Liver (tissue), 9 donors: ENCODE data around the gene HSPG2. TPM values are rescaled to one million over a fixed set of nuclear protein-coding genes. Genes with fewer than 3 reads are reported as not detected.
"Not testable (repeated sequence)": the region's sequence is repeated elsewhere in the genome, so short reads cannot be mapped to it uniquely, and the experiment has no call there.

ENCODE experiments used
- DNase-seq: peaks from one replicate; pipeline ENCODE4 v3.0.0-alpha.2; 2017; ENCODE audit warnings: low spot score
- H3K27ac ChIP-seq, 2 donors: one replicate each; pipeline ENCODE4 v1.7.0; 2013; ENCODE audit warnings: inconsistent platforms in 2 of 2, low read length in 2 of 2, control low read depth in 1 of 2, low read depth in 1 of 2, mild to moderate bottlenecking in 1 of 2
- H3K27me3 ChIP-seq, 4 donors: one replicate each; pipeline versions ENCODE4 v1.6.1 to v1.7.0; 2013; ENCODE audit warnings: low read length in 3 of 4, inconsistent platforms in 1 of 4, mild to moderate bottlenecking in 1 of 4, moderate library complexity in 1 of 4; ENCODE audit not compliant: control insufficient read depth in 4 of 4, insufficient read depth in 4 of 4
- H3K36me3 ChIP-seq, 4 donors: one replicate each; pipeline versions ENCODE4 v1.6.1 to v1.7.0; 2013; ENCODE audit warnings: low read length in 3 of 4, mild to moderate bottlenecking in 3 of 4, low read depth in 1 of 4, moderate library complexity in 1 of 4; ENCODE audit not compliant: control insufficient read depth in 4 of 4, insufficient read depth in 3 of 4
- H3K4me1 ChIP-seq, 4 donors: one replicate each; pipeline versions ENCODE4 v1.6.1 to v1.7.0; 2013; ENCODE audit warnings: low read length in 3 of 4, mild to moderate bottlenecking in 3 of 4, moderate library complexity in 1 of 4; ENCODE audit not compliant: control insufficient read depth in 4 of 4, insufficient read depth in 4 of 4
- H3K4me3 ChIP-seq, 3 donors: one replicate each; pipeline versions ENCODE4 v1.6.1 to v1.7.0; 2013; ENCODE audit warnings: low read length in 3 of 3, control low read depth in 1 of 3, low read depth in 1 of 3, mild to moderate bottlenecking in 1 of 3
- H3K9ac ChIP-seq, 2 donors: one replicate each; pipeline ENCODE4 v1.7.0; 2013; ENCODE audit warnings: low read length in 2 of 2, mild to moderate bottlenecking in 2 of 2, moderate library complexity in 2 of 2, control low read depth in 1 of 2, low read depth in 1 of 2
- H3K9me3 ChIP-seq, 4 donors: one replicate each; pipeline versions ENCODE4 v1.6.1 to v1.7.0; 2013; ENCODE audit warnings: low read length in 3 of 4; ENCODE audit not compliant: control insufficient read depth in 4 of 4
- EGR1 ChIP-seq, 2 donors: IDR thresholded peaks; 2 replicates each; pipeline ENCODE4 v1.6.1; 2016 to 2018; ENCODE audit warnings: antibody characterized with exemption in 2 of 2, low read depth in 2 of 2
- FOXA1 ChIP-seq: IDR thresholded peaks from 2 replicates; pipeline ENCODE4 v1.6.1; 2016; ENCODE audit warnings: antibody characterized with exemption
- GABPA ChIP-seq, 2 donors: IDR thresholded peaks in 1 of 2; conservative IDR thresholded peaks in 1 of 2; 2 replicates each; pipeline ENCODE4 v1.6.1; 2016; ENCODE audit warnings: antibody characterized with exemption in 2 of 2, mild to moderate bottlenecking in 1 of 2, moderate library complexity in 1 of 2
- HNF4A ChIP-seq, 2 donors: conservative IDR thresholded peaks; 2 replicates each; pipeline ENCODE4 v1.6.1; 2016; ENCODE audit warnings: antibody characterized with exemption in 2 of 2, mild to moderate bottlenecking in 2 of 2
- HNF4G ChIP-seq: IDR thresholded peaks from 2 replicates; pipeline ENCODE4 v1.6.1; 2016; ENCODE audit warnings: antibody characterized with exemption
- JUND ChIP-seq, 2 donors: IDR thresholded peaks; 2 replicates each; pipeline ENCODE4 v1.6.1; 2016; ENCODE audit warnings: antibody characterized with exemption in 2 of 2
- MAX ChIP-seq: IDR thresholded peaks from 2 replicates; pipeline ENCODE4 v1.6.1; 2016; ENCODE audit warnings: antibody characterized with exemption
- NR2F2 ChIP-seq: IDR thresholded peaks from 2 replicates; pipeline ENCODE4 v1.6.1; 2016; ENCODE audit warnings: antibody characterized with exemption
- RAD21 ChIP-seq, 2 donors: IDR thresholded peaks; 2 replicates each; pipeline ENCODE4 v1.6.1; 2016; ENCODE audit warnings: antibody characterized with exemption in 2 of 2, mild to moderate bottlenecking in 2 of 2
- REST ChIP-seq: IDR thresholded peaks from 2 replicates; pipeline ENCODE4 v1.6.1; 2016; ENCODE audit warnings: antibody characterized with exemption, mild to moderate bottlenecking
- SP1 ChIP-seq: IDR thresholded peaks from 2 replicates; pipeline ENCODE4 v1.6.1; 2018; ENCODE audit warnings: antibody characterized with exemption, mild to moderate bottlenecking
- YY1 ChIP-seq: IDR thresholded peaks from 2 replicates; pipeline ENCODE4 v1.6.1; 2016; ENCODE audit warnings: antibody characterized with exemption, mild to moderate bottlenecking
- WGBS: extraction: QIAGEN DNeasy Blood & Tissue Kit; methylation state at CpG from one replicate; pipeline ENCODE4 v1.1.7; 2013; 5-methylcytosine and 5-hydroxymethylcytosine counted together
- polyA plus RNA-seq, 2 donors: library from polyadenylated mRNA; stranded (reverse) in 1 of 2; unstranded in 1 of 2; fragments of 200-250 nt in 1 of 2; fragments of >200 nt in 1 of 2; fragmentation: Nextera tagmentation in 1 of 2; extraction: Ambion mirVana in 1 of 2; gene quantifications; one replicate each; pipeline versions ENCODE4 v1.2.1 to v1.2.3, GENCODE V29; 2013 to 2015
- total RNA-seq, 2 donors: library from RNA; depleted of rRNA; stranded (reverse); fragments of >200 nt; gene quantifications; one replicate each; pipeline ENCODE4 v1.2.3, GENCODE V29; 2014
- TF ChIP-seq, protein P1 (sequence below): IDR thresholded peaks from 2 replicates; pipeline ENCODE4 v1.6.1; 2016; ENCODE audit warnings: antibody characterized with exemption
- TF ChIP-seq, protein P2 (sequence below): fragments of 150-350 bp; IDR thresholded peaks from 2 replicates; pipeline ENCODE4 v1.5.1; 2017; ENCODE audit warnings: improper control_type of control experiment, low read depth, low read length; ENCODE audit not compliant: missing input control
- donor health status: healthy.
- donor health status: healthy.
- donor health status: healthy.
- donor health status: healthy.
- donor health status: healthy.

The HSPG2 gene
- total and polyA plus RNA-seq, 4 donors = 5.6 to 43.9 (median 23.9) TPM

GRCh38 chr1:21919520-21919919 lies 17.6 kb downstream of the HSPG2 start:
- no peak for DNase-seq
- Histone ChIP-seq H3K27ac (no peak overlapping the region), H3K9me3 (no peaks in the 10 kb centered on the region), H3K4me1 (peaks cover 0 to 5% (median 2%) of the 10 kb centered on the region in 4 donors), H3K4me3 (no peak overlapping the region), H3K9ac (no peak overlapping the region), H3K27me3 (no peaks in the 10 kb centered on the region), H3K36me3 (no peaks in the 10 kb centered on the region)
- TF ChIP-seq GABPA (IDR thresholded peaks at IDR 0.05 in 1 of 2, conservative IDR thresholded peaks at IDR 0.05 in 1 of 2) (no peak), FOXA1 (no peak), JUND (IDR thresholded peaks at IDR 0.05) (no peak), HNF4A (conservative IDR thresholded peaks at IDR 0.05) (no peak), REST (no peak), SP1 (no peak), EGR1 (IDR thresholded peaks at IDR 0.05; ENCODE audit: low read depth in 2 of 2) (no peak), RAD21 (IDR thresholded peaks at IDR 0.05) (no peak), NR2F2 (no peak), YY1 (no peak), HNF4G (no peak), MAX (no peak)
- TF ChIP-seq, protein P1, sequence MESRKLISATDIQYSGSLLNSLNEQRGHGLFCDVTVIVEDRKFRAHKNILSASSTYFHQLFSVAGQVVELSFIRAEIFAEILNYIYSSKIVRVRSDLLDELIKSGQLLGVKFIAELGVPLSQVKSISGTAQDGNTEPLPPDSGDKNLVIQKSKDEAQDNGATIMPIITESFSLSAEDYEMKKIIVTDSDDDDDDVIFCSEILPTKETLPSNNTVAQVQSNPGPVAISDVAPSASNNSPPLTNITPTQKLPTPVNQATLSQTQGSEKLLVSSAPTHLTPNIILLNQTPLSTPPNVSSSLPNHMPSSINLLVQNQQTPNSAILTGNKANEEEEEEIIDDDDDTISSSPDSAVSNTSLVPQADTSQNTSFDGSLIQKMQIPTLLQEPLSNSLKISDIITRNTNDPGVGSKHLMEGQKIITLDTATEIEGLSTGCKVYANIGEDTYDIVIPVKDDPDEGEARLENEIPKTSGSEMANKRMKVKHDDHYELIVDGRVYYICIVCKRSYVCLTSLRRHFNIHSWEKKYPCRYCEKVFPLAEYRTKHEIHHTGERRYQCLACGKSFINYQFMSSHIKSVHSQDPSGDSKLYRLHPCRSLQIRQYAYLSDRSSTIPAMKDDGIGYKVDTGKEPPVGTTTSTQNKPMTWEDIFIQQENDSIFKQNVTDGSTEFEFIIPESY = no peak
- TF ChIP-seq, protein P2, sequence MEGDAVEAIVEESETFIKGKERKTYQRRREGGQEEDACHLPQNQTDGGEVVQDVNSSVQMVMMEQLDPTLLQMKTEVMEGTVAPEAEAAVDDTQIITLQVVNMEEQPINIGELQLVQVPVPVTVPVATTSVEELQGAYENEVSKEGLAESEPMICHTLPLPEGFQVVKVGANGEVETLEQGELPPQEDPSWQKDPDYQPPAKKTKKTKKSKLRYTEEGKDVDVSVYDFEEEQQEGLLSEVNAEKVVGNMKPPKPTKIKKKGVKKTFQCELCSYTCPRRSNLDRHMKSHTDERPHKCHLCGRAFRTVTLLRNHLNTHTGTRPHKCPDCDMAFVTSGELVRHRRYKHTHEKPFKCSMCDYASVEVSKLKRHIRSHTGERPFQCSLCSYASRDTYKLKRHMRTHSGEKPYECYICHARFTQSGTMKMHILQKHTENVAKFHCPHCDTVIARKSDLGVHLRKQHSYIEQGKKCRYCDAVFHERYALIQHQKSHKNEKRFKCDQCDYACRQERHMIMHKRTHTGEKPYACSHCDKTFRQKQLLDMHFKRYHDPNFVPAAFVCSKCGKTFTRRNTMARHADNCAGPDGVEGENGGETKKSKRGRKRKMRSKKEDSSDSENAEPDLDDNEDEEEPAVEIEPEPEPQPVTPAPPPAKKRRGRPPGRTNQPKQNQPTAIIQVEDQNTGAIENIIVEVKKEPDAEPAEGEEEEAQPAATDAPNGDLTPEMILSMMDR = no peak
- 89% methylated on average over 7 of the region's 7 CpGs for WGBS

GRCh38 chr1:21917239-21917631 lies 19.9 kb downstream of the HSPG2 start:
- H3K4me1 ChIP-seq, H3K9ac ChIP-seq: not testable (repeated sequence)
- 91% methylated on average over 6 of the region's 6 CpGs for WGBS

More at GRCh38 chr1:21917239-21917631, 19.9 kb downstream of the HSPG2 start:
- H3K4me3 ChIP-seq, H3K27me3 ChIP-seq, H3K36me3 ChIP-seq, DNase-seq, H3K9me3 ChIP-seq, H3K27ac ChIP-seq: not testable (repeated sequence)
